Left colon (tissue), 2 donors: ENCODE measurements around the gene RNASE2. TPM values are rescaled to one million over a fixed set of nuclear protein-coding genes. Genes with fewer than 3 reads are reported as not detected.
"Not testable (repeated sequence)": the region's sequence is repeated elsewhere in the genome, so short reads cannot be mapped to it uniquely, and the experiment has no call there.

Experiments used
- ATAC-seq: fragments of 200-7000 bp; cut with Tn5 transposase; one replicate; pipeline ENCODE4 v1.9.1; 2020; ENCODE audit warnings: mild to moderate bottlenecking, moderate library complexity
- DNase-seq, 2 donors: peaks; one replicate each; pipeline ENCODE4 v3.0.0-alpha.2; 2020
- intact Hi-C, 2 donors: fragments of 100-400 bp; cut with DNase I in 1 of 2; cut with micrococcal nuclease in 1 of 2; formaldehyde crosslinking; loops; one replicate each; pipeline versions ENCODE4 v1.11.2 to v1.14.0; 2022; cut with DNase I, micrococcal nuclease
- long read RNA-seq: library from polyadenylated mRNA; unstranded; transcript quantifications from one replicate; pipeline ENCODE4 v2.0.0, GENCODE V29; 2021
- total RNA-seq, 2 donors: library from RNA; stranded (reverse); fragmentation: NEBNext Ultra II Directional; extraction: Animal tissue kit (Norgen Biotek cat#: 25700); gene quantifications; one replicate each; pipeline ENCODE4 v1.2.1, GENCODE V29; 2021
- donor health status: DM: no; HTN: no; CAD: no.
- donor health status: DM: yes; HTN: yes; CAD: no.

The RNASE2 gene
- total RNA-seq = under 1 TPM in 1 of 2 donors, not detected in 1; 0.47 TPM
- long read RNA-seq = 0 reads

DNA sequence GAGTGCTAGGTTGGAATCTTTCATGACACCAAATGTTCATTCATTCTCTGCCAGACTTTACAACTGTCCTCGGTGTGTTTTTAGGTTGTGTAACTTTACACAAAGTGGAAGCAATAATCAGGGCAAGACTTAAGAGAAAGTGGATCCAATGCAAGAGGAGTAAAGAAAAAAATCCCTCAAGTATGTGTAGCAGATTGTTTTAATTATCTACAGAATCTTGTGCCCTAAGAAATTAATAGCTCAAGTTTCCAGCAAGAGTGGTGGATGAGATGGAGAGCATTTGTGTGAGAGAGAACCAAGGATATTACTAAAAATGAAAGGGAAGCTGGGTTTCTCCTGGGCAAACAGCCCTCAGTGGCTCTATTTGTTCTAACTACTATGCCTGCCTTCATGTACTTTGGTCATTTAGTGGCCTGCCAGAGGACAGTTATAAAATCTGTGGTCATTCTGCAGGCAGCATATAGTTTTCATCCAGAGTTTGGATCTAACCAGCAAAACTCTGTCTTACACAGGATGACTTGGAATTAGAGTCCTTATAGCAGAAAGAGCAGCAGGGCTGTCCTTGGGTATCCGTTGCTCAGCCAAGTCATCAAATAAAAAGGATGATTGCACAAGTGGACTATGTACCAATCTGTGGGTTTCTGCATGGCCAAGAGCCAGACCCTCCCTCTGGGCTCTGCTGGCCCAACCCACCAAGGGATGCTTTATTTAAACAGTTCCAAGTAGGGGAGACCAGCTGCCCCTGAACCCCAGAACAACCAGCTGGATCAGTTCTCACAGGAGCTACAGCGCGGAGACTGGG is at the start of gene RNASE2:
Gene RNASE2 (plus strand): TSS at position 752 of the 802 bp plus-strand sequence. CDS start 285 bp downstream, outside the sequence.
- intact Hi-C loops, ATAC-seq, DNase-seq: not testable (repeated sequence)

DNA sequence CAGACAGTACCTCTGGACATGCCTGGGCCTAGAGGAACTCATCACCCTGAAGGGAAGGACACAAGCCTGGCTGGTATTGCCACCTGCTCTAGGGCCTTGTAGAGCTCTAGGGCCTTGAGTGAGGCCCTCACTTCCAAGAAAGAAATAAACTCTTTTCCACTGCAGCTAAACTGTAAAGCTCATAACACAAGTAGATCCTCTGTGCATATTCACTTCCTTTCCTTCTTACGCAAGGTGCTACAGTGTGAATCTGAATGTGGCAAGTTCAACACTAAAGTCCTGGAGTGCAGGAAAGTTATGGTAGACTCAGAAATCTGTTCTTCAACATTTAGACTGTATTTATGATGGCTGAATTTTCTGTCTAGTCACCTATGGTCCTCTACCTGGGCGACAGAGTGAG is 49.6 kb upstream of the RNASE2 start:
- DNase-seq = no peak
- intact Hi-C loops = no loop called here
- no peak for ATAC-seq

- intact Hi-C loops = no loop called here
- DNase-seq (no peak), ATAC-seq (no peak)
Measured at GRCh38 chr14:20907214-20907613, 48.1 kb upstream of the RNASE2 start.

DNA sequence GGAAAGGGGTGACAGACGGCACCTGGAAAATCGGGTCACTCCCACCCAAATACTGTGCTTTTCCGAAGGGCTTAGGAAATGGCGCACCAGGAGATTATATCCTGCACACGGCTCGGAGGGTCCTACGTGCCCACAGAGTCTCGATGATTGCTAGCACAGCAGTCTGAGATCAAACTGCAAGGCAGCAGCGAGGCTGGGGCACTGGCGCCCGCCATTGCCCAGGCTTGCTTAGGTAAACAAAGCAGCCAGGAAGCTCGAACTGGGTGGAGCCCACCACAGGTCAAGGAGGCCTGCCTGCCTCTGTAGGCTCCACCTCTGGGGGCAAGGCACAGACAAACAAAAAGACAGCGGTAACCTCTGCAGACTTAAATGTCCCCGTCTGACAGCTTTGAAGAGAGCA is 44.5 kb upstream of the RNASE2 start:
- intact Hi-C loops, DNase-seq, ATAC-seq: not testable (repeated sequence)

DNA sequence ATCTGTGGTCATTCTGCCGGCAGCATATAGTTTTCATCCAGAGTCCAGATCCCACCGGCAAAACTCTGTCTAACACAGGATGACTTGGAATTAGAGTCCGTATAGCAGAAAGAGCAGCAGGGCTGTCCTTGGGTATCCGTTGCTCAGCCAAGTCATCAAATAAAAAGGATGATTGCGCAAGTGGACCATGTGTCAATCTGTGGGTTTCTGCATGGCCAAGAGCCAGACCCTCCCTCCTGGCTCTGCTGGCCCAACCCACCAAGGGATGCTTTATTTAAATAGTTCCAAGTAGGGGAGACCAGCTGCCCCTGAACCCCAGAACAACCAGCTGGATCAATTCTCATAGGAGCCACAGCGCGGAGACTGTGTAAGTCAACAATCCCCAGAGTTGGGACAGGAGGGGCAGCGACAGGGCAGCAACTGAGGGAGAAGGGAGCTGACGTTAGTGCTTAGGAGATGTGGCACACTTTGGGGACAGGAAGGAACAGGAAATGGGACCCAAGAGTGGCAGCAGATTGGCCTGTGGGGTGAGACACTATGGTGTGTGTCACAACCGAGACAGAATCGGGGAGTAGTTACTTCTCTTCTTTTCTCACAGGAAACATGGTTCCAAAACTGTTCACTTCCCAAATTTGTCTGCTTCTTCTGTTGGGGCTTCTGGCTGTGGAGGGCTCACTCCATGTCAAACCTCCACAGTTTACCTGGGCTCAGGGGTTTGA is 36.1 kb upstream of the RNASE2 start:
- ATAC-seq, intact Hi-C loops, DNase-seq: not testable (repeated sequence)

GRCh38 chr14:20923766-20924297 is 31.5 kb upstream of the RNASE2 start:
- DNase-seq, intact Hi-C loops, ATAC-seq: not testable (repeated sequence)

GRCh38 chr14:20934148-20934762 is 21.0 kb upstream of the RNASE2 start:
- ATAC-seq (no peak), DNase-seq (peak in 1 of 2 donors; percentile 21)
- intact Hi-C loops = no loop called here

- DNase-seq (no peak), ATAC-seq (no peak)
- intact Hi-C loops = no loop called here
Measured at GRCh38 chr14:20935303-20935984, 19.8 kb upstream of the RNASE2 start.

GRCh38 chr14:20945146-20945545 is 10.1 kb upstream of the RNASE2 start:
- ATAC-seq, DNase-seq, intact Hi-C loops: not testable (repeated sequence)

DNA sequence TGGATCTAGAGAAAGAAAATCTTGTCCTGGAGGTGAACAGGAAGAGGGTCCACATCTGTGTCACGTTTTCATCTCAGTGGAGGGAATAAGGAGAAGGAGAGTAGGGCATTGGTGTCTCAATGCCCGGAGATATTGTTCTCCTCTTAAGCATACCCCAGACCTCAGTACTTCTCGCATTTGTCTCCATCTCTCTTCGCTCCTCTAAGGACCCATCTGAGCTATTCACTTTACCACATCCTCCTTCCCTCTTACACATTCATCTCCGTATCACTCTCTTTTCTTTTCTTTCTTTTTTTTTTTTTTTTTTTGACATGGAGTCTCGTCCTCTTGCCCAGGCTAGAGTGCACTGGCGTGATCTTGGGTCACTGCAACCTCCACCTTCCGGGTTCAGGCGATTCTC is 8.6 kb upstream of the RNASE2 start:
- DNase-seq, intact Hi-C loops, ATAC-seq: not testable (repeated sequence)

- DNase-seq, intact Hi-C loops, ATAC-seq: not testable (repeated sequence)
Measured at GRCh38 chr14:20955538-20955873, 219 bp downstream of the RNASE2 start.

DNA sequence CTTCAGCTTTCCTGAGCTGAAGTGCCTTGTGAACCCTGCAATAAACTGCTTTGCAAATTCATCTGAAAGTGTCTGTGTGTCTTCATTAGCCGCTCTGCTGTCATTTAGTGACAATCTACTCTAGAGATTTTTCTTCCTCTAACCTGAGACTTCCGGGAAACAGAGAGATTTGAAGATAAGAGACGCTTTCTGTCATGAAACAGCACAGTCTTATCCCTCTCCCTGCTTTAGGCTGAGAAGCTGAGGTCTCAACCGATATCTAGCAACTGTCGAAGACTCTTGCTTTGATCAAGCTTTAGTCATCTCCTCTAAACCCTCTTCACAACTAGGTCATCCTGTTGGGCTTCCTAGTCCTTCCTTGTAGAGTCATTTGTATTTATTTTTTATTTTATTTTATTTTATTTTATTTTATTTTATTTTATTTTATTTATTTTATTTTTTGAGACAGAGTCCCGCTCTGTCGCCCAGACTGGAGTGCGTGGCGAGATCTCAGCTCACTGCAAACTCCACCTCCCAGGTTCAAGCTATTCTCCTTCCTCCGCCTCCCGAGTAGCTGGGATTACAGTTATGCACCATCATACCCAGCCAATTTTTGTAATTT is 1.2 kb downstream of the RNASE2 start:
- DNase-seq (no peak), ATAC-seq (no peak)
- intact Hi-C loops = no loop called here

DNA sequence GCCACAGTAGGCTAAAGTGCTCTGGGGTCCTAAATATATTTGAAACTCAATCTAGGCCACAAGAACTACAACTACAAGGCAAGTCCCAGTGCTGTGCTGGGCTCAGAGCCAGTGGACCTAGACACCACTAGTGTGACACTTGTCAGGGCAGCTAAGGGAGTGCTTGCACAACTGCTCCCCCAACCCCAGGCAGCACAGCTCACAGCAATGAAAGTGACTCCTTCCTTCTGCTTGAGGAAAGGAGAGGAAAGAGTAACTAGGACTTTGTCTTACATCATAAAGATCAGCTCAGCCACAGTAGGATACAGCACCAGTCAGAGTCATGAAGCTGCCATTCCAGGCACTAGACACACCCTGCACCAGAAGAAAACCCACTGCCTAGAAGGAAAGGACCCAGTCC is 3.7 kb downstream of the RNASE2 start:
- DNase-seq, intact Hi-C loops: not testable (repeated sequence)
- peak; percentile 45 for ATAC-seq

DNA sequence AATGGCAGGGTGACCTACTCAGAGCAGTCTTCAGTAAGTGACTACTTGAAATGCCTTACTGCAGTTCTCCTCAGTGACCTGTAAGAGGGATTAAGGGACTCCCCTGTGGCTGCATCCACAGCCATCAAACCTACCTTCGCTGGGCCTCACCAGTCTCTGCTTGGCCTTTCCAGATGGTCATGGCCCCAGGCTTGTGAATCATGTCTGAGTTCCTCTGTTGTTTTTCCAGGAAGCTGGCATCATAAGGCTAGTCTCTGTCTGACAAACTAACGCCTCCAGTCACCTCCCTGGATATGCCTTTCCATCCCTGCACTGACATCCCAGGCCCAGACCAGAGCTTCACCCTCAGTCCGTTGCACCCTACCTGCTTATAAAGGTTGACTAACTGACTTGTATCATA is 14.0 kb downstream of the RNASE2 start:
- intact Hi-C loops = loop anchor here in 1 of 2 donors (10.0 kb wide), 1 partner anchor 115 kb away; no protein-coding TSS in a partner anchor
- ATAC-seq (no peak), DNase-seq (no peak)

DNA sequence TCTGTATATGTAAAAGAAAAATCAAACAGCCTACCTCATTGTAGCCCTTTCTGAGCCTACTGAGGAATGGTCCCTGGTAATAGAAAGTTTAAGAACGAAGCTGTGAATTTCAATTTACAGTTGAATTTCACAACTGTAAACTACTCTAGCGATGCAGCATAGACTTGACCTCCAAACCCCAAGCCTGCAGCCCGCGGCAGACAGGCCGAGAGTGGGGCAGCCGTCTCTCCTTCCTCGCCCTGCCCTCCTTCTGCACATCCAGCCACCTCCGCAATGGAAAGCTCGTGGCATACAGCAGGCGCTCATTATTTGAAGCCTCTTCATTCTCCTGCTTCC is 15.3 kb downstream of the RNASE2 start:
- ATAC-seq (no peak), DNase-seq (no peak)
- intact Hi-C loops = loop anchor here in 1 of 2 donors (10.0 kb wide), 1 partner anchor 356 kb away; no protein-coding TSS in a partner anchor

DNA sequence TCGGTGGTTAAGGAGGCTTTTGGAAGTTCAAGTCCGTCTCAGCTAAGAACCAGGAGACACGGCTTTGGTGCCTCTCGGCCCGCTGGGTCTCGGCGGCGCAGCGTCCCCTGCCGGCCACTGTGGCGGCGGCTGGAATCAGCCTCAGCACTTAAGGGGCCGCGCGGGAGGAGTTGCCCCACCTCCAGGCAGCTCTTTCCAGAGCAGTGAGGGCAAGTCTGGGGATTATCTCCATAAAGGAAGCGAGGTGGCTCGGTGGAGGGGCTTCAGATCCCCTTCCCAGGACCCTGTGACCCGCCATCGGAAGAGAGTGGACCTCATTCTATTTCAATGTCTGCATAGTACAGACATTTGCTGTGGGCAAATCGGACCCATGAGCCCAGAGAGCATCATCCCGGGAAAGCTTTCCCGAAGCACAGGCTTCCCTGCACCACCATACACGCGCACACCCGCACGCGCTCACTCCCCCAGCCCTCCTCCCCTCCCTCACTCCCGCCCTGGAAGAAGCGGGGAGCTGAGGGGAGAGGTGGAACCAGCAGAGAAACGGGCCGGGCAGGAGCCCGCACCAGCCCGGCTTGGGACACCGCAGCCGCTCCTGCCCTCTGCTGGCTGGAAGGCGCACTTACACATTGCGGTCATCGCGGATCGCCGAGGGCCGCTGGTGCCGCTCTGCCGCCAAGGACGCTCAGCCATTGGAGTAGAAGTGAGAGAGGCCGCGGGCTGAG is 15.9 kb downstream of the RNASE2 start:
- DNase-seq (peak; percentile 75 to 81), ATAC-seq (peak; percentile 97)
- intact Hi-C loops = loop anchor here in 1 of 2 donors (10.0 kb wide), 1 partner anchor 356 kb away; no protein-coding TSS in a partner anchor

GRCh38 chr14:20971705-20972021 is 16.4 kb downstream of the RNASE2 start:
- DNase-seq (no peak), ATAC-seq (peak; percentile 37)
- intact Hi-C loops = loop anchor here in 1 of 2 donors (10.0 kb wide), 1 partner anchor 357 kb away; no protein-coding TSS in a partner anchor

DNA sequence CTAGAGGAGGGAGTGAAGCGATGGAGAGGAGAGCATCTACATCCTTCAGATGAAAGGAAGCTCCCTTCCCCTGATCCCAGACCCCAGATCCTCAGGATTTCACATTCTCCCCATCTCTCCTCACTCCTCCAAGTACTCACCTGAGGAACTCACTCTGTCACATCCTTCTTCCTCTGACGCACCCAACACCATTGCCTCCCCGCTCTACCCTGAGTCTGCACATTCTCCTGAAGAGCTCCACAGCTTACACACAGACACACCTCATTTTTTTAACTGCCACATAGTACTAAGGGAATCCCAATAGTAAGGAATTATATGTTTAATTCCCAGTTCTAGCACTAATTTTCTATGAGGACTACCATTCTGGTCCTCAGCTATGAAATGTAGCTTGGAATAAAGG is 18.2 kb downstream of the RNASE2 start:
- intact Hi-C loops = loop anchor here in 1 of 2 donors (10.0 kb wide), 1 partner anchor 359 kb away; no protein-coding TSS in a partner anchor
- DNase-seq (no peak), ATAC-seq (no peak)
